Hindlimb muscle (tissue), 1 donor: Measurements from ENCODE around the gene FERMT2. TPM values are rescaled to one million over a fixed set of nuclear protein-coding genes. Genes with fewer than 3 reads are reported as not detected.

Source experiments
- DNase-seq: peaks from one replicate; pipeline ENCODE4 v3.0.0-alpha.2; 2013
- polyA plus RNA-seq: library from polyadenylated mRNA; unstranded; fragments of 120-200 nt; gene quantifications from one replicate; pipeline ENCODE4 v1.2.1, GENCODE V29; 2013; ENCODE audit not compliant: insufficient read length

Gene FERMT2
- polyA plus RNA-seq, 1 donor, result 80.5 TPM

DNA sequence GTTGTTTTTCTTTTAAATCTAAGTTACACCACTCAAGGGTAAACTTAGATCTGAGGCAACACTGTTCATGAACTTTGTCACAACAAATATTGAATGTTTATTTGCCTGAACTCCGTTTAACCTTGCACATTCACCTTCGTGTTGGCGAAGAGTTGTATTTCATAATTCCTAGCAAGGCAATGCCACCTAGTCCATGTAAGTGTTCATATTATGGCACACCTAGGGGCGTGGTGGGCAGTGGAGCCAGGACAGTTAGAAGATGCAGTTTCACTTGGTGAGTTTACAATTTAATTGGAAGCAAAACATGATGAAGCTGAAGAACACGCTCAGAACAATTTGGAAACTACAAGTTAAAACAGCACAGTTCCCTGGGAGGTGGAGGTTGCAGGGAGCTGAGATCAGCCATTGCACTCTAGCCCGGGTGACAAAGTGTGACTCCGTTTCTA lies 129.0 kb downstream of the FERMT2 start:
- DNase-seq, result no peak

DNA sequence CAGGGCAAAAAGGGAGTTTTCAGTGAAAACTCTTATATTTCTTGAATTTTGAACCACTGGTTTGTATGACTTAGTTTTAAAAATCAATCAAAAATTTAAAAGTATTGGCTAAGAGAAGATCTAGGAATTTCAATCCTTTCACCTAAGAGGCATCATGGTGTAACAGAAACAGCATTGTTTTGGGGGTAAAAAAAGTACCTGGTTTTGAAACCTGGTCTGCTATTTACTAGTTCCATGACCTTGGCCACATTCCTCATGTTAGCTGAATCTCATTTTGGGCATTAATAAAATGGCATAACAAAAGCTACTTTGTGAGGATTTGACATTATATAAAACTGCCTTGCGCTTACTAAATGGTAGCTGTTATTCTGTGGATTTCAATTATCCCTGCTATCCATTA lies 142.7 kb downstream of the FERMT2 start:
- no peak for DNase-seq

Other genes starting within 250 kb of the FERMT2 start
- 88.8 TPM for gene PSMC6, start 243.8 kb downstream of the FERMT2 start, polyA plus RNA-seq
- 13.0 TPM for gene STYX, start 220.9 kb downstream of the FERMT2 start, polyA plus RNA-seq
- 11.9 TPM for gene GNPNAT1, start 159.4 kb downstream of the FERMT2 start, polyA plus RNA-seq
- gene DDHD1, start 202.3 kb upstream of the FERMT2 start, polyA plus RNA-seq, result 4.9 TPM